ENCODE results near the gene KLHDC9.
"Not testable (repeated sequence)": the region's sequence is repeated elsewhere in the genome, so short reads cannot be mapped to it uniquely, and the experiment has no call there.

KLHDC9 gene

GRCh38 chr1:161099090-161099802 lies 1.1 kb downstream of the KLHDC9 start:
- no peak for DNase-seq

- DNase-seq = no peak
Measured at GRCh38 chr1:161100556-161100955, 2.4 kb downstream of the KLHDC9 start.

DNA sequence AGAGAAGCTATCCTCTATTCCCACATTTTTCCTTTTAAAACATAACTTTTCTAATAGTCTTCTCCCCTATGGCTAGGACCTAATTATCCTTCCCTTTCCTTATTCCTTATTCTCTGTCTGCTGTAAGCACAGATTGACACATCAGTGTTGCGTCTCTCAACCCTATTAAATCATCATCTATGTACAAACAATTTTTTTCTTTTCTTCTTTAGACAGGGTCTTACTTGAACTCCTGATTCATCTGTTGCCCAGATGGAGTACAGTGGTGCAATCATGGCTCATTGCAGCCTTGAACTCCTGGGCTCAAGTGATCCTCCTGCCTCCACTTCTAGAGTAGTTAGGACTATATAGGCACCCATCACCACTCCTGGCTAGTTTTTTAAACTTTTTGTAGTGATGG lies 8.3 kb downstream of the KLHDC9 start:
- DNase-seq = no peak

- DNase-seq = no peak
Measured at GRCh38 chr1:161111117-161111516, 13.0 kb downstream of the KLHDC9 start.

- DNase-seq = no peak
Measured at GRCh38 chr1:161111527-161111926, 13.4 kb downstream of the KLHDC9 start.

DNA sequence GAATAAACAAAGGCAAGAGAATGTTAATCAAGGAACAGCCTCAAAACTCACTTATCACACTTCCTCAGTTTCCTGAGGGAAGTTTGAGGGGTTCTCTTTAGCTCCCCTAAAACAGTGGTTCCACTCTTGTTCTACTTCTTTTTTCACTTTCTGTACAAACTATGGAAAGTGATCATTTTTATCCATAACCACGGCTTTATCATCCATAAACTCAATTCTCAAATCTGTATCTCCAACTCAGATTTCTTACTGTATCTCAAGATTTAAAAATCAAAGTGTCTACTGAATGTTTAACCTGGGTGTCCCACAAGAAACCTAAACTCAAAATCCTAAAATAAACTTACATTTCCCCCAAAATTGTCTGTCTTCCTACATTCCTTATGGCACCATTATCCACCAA lies 15.8 kb downstream of the KLHDC9 start:
- no peak for DNase-seq

- DNase-seq = no peak
Measured at GRCh38 chr1:161114556-161114955, 16.4 kb downstream of the KLHDC9 start.

DNA sequence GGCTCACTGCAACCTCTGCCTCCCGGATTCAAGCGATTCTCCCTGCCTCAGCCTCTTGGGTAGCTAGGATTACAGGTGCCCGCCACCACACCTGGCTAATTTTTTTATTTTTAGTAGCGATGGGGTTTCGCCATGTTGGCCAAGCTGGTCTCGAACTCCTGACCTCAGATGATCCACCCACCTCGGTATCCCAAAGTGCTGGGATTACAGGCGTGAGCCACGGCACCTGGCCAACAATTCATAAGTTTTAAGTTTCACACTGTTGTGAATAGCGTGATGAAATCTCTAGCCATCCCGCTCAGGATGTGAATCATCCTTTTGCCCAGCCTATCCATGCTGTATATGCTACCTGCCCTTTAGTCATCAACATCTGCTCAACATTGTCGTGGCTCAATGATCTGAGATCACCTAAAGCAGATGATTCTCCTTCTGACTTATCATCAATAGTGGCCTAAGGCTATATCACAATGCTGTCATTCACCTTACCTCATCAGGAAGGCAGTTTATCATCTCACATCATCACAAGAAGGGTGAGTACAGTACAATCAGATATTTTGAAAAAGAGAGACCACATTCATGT lies 17.1 kb downstream of the KLHDC9 start:
- DNase-seq = no peak

- DNase-seq = not testable (repeated sequence)
Measured at GRCh38 chr1:161115961-161116360, 17.8 kb downstream of the KLHDC9 start.

DNA sequence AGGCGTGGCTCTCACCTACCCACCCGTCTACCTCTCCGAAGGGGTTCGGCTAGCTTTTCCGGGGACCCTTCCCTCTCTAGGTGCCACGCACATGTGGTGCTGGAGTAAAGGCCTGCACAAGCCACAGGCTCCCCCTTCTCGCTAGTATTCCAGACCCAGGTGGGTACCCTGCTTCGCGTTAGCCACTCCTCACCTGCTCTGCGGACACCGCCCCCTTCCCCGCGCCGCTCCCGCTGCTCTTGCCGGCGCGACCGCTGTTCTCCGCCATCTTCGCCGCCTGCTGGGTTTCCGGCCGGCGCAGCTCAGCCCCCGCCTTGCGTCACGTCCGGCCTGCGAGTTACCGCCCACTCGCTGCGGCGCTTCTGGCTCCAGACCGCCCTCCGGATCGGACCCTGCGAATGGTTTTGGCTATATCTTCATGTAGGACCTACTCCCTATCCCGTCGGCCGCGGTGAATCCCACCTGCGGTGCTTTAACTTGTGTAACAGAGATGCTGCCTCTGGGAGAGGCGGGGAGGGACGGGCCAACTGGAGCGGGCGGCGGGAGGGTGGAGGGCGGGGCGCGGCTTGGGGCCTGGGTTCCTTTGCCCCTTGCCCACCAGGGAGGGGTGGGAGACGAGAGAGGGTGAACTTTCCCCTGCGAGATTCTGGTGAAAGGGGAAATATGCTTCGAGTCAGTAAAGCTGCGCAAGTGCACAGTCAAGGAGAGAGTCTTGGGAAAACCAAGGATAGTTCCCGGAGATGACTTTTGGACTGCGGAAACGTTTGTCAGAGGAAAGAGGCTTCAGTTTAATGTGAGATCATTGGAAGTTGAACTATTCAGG lies 19.8 kb downstream of the KLHDC9 start, which contains the start of the genes NIT1 and PFDN2:
NIT1 (plus strand) TSS at position 347 of the 823 bp plus-strand sequence; CDS start at position 419, 72 bp downstream.
PFDN2 (minus strand) TSS at position 279 of the 823 bp plus-strand sequence; CDS start at position 268, 11 bp downstream.
- peak; percentile 90 for DNase-seq

DNA sequence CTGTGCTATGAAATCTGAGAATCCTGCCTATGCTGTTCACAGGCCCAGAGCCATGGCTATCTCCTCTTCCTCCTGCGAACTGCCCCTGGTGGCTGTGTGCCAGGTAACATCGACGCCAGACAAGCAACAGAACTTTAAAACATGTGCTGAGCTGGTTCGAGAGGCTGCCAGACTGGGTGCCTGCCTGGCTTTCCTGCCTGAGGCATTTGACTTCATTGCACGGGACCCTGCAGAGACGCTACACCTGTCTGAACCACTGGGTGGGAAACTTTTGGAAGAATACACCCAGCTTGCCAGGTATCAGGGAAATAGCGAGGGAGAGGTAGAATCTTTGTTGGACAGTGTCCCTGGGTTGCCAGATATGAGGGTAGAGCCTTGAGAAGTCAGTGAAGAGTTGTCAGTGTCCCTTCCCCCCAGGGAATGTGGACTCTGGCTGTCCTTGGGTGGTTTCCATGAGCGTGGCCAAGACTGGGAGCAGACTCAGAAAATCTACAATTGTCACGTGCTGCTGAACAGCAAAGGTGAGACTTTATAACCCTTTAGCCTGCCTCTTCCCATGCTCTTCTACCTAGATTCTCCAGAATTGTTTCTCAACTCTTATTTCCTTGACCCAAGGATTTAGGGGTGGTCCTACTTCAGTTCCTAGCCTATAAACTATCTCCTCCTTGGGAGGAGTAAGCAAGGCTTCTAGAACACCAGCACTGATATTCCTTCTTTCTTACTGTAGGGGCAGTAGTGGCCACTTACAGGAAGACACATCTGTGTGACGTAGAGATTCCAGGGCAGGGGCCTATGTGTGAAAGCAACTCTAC lies 21.1 kb downstream of the KLHDC9 start:
- DNase-seq = peak; percentile 32

DNA sequence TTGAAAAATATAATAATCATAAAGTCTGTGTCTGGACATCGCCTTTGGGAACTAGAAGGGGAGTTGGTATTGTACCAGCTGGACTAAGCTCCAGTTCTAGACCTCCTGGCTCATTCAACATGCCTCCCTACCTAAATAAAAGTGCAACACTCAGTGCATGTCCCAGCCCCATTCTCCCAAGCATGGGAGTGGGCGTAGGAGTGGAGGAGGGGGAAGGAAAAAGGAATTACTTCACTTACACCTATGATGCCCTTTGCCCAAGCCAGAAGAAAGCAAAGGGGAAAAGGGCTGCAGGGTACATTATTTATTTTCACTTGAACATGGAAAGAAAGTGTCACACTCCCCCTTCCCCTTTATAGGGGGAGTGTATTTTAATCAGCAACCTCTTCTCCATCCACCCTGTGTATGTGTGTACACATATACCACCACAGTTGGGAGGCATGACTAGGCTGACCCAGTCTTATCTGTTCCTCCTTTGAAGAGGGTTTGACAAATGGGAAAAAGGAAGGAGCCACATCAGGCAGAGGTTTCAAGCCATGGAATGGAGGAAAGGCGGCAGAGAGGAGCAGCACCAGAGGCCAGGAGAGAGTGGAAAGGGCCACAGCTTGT lies 23.0 kb downstream of the KLHDC9 start:
- no peak for DNase-seq

DNA sequence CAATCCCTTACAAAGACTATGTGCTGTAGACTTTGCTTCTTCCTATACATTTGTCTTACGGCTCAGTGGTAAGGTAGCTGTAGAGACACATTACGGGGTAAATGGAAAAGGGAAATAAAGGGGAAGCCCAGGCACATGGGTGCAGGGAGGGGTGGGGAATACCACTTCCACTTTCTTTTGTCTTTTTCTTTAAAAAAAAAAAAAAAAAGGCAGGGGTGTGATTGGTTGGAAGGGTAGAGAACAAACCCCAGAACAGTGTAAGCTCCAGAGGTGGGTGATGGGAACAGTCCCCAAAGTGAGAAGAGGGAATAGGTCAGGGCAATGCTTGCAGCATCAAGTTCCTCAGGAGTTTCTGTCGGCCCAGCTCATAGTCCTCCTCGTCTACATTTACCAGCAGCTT lies 23.7 kb downstream of the KLHDC9 start:
- no peak for DNase-seq

- no peak for DNase-seq
Measured at GRCh38 chr1:161122967-161123366, 24.8 kb downstream of the KLHDC9 start.

GRCh38 chr1:161127649-161128048 lies 29.5 kb downstream of the KLHDC9 start:
- DNase-seq = no peak

- no peak for DNase-seq
Measured at GRCh38 chr1:161128591-161129420, 30.6 kb downstream of the KLHDC9 start.

DNA sequence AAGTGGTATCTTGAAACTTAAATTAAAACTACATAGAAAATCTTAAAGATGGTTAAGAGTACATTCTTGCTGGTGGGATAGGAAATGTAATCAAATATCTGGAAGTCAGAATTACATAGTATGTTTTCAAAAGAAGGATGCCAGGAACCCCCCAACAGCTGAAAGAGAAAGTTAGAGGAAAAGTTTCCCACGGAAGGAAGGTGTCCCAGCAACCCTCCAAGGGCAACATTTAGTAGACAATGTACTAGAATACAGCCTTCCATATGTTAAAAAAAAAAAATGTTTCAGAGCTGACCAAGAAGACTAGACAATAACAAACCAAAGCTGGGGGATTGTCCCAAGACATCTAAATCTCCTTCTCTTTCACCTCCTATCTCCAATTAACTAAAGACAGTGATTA lies 32.1 kb downstream of the KLHDC9 start:
- no peak for DNase-seq

DNA sequence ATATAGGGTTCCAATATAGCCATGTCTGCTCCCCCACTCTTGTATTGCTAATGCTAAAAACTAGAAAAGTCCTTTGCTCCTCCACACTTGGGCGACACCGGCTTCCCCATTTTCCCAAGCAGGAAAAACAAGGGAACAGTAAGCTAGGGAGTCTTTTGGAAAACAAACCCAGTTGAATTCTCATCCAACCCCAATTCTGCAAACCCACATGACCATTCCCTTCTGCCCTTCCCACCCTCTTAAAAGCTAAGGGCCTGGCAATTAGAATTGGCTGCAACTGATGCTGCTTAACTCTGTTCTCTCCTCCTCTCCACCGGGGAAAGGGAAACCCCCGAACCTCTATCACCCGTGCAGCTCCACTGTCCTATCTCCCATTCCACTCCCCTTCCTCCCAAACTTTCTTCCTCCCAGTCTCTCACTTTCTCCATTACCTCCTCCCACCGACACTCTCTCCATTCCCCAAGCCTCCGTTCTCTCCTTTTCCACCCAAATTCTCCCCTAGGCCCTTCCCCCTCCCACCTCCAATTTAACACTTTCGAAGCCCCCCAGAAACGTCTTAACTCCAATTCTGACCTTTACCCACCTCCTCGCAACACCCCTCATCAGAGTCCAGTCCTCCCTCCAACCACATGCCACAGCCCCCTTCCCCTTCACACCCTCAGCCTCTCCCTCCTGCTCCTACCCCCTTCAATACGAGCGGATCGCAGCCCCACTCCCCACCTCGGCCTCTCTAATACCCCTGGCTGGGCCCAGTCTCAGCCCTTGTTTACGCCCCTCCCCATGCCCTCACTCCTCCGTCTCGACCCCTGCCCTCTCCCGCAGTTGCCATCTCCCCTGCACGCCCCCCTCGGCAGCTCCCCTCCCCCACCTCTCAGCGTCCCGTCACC lies 33.6 kb downstream of the KLHDC9 start:
- DNase-seq = peak; percentile 19

- DNase-seq = peak; percentile 98
Measured at GRCh38 chr1:161132410-161133219, 34.5 kb downstream of the KLHDC9 start, which contains the start of gene DEDD. Gene DEDD (minus strand): TSS chr1:161132667. CDS start chr1:161124462, 8,205 bp downstream.
